Measurements from ENCODE around the gene SMARCA5.

GRCh38 chr4:143517764-143518163, 4.3 kb downstream of the SMARCA5 start:
- TF ChIP-seq, protein P1, sequence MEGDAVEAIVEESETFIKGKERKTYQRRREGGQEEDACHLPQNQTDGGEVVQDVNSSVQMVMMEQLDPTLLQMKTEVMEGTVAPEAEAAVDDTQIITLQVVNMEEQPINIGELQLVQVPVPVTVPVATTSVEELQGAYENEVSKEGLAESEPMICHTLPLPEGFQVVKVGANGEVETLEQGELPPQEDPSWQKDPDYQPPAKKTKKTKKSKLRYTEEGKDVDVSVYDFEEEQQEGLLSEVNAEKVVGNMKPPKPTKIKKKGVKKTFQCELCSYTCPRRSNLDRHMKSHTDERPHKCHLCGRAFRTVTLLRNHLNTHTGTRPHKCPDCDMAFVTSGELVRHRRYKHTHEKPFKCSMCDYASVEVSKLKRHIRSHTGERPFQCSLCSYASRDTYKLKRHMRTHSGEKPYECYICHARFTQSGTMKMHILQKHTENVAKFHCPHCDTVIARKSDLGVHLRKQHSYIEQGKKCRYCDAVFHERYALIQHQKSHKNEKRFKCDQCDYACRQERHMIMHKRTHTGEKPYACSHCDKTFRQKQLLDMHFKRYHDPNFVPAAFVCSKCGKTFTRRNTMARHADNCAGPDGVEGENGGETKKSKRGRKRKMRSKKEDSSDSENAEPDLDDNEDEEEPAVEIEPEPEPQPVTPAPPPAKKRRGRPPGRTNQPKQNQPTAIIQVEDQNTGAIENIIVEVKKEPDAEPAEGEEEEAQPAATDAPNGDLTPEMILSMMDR (IDR thresholded peaks at IDR 0.05; ENCODE audit: extremely low read depth in 1 of 2, insufficient read depth in 1 of 2, low read depth in 1 of 2, low read length in 2 of 2): no peak
- no peak for TF ChIP-seq MYC (IDR thresholded peaks at IDR 0.05; ENCODE audit: low read depth, low read length)
- TF ChIP-seq POLR2AphosphoS5 (IDR thresholded peaks at IDR 0.05; ENCODE audit: insufficient read depth, low read depth, low read length): no peak
- no peak for TF ChIP-seq MAX (IDR thresholded peaks at IDR 0.05; ENCODE audit: insufficient read depth, insufficient read length)
- TF ChIP-seq JUN (IDR thresholded peaks at IDR 0.05; ENCODE audit: borderline replicate concordance, insufficient read depth, insufficient read length, low read depth): no peak
- TF ChIP-seq POLR2A (IDR thresholded peaks at IDR 0.05; ENCODE audit: low read depth, low read length): no peak

All from endothelial cell of umbilical vein (primary cell).